GM21447 (cell line): ENCODE results near the gene OTOP1.
"Not testable (repeated sequence)": the region's sequence is repeated elsewhere in the genome, so short reads cannot be mapped to it uniquely, and the experiment has no call there.

ENCODE experiments used
- ATAC-seq: cut with Tn5 transposase; IDR thresholded peaks from one replicate; pipeline ENCODE4 v1.9.1; 2021; ENCODE audit not compliant: unreplicated experiment

The OTOP1 gene

GRCh38 chr4:4226606-4227438, at the start of gene OTOP1:
TSS of gene OTOP1 (minus strand) at chr4:4226929. CDS start at chr4:4226864, 65 bp downstream.
- ATAC-seq: no peak

- ATAC-seq: no peak
Observed at GRCh38 chr4:4274226-4274625, 47.5 kb upstream of the OTOP1 start.

GRCh38 chr4:4271912-4272311, 45.2 kb upstream of the OTOP1 start:
- no peak for ATAC-seq

GRCh38 chr4:4270529-4270928, 43.8 kb upstream of the OTOP1 start:
- no peak for ATAC-seq

- no peak for ATAC-seq
Observed at GRCh38 chr4:4269856-4270255, 43.1 kb upstream of the OTOP1 start.

- ATAC-seq: no peak
Observed at GRCh38 chr4:4269331-4269731, 42.6 kb upstream of the OTOP1 start.

- no peak for ATAC-seq
Observed at GRCh38 chr4:4268776-4269175, 42.0 kb upstream of the OTOP1 start.

GRCh38 chr4:4267981-4268380, 41.3 kb upstream of the OTOP1 start:
- ATAC-seq: no peak

- peak; percentile 53 for ATAC-seq
Observed at GRCh38 chr4:4260185-4260751, 33.5 kb upstream of the OTOP1 start.

- ATAC-seq: no peak
Observed at GRCh38 chr4:4259484-4260100, 32.9 kb upstream of the OTOP1 start.

GRCh38 chr4:4257705-4258104, 31.0 kb upstream of the OTOP1 start:
- not testable (repeated sequence) for ATAC-seq

- no peak for ATAC-seq
Observed at GRCh38 chr4:4256799-4257198, 30.1 kb upstream of the OTOP1 start.

GRCh38 chr4:4254666-4255065, 27.9 kb upstream of the OTOP1 start:
- ATAC-seq: no peak

GRCh38 chr4:4254199-4254598, 27.5 kb upstream of the OTOP1 start:
- ATAC-seq: no peak

GRCh38 chr4:4249866-4250265, 23.1 kb upstream of the OTOP1 start:
- no peak for ATAC-seq

GRCh38 chr4:4249342-4249741, 22.6 kb upstream of the OTOP1 start:
- not testable (repeated sequence) for ATAC-seq

- no peak for ATAC-seq
Observed at GRCh38 chr4:4248885-4249203, 22.1 kb upstream of the OTOP1 start.

GRCh38 chr4:4248029-4248884, 21.5 kb upstream of the OTOP1 start, which contains the start of gene TMEM128:
TSS of gene TMEM128 (minus strand) at chr4:4248223. CDS start at chr4:4248202, 21 bp downstream.
- ATAC-seq: peak; percentile 94

GRCh38 chr4:4247696-4248028, 20.9 kb upstream of the OTOP1 start:
- peak; percentile 12 for ATAC-seq

GRCh38 chr4:4245172-4245571, 18.4 kb upstream of the OTOP1 start:
- no peak for ATAC-seq

- ATAC-seq: not testable (repeated sequence)
Observed at GRCh38 chr4:4239551-4239950, 12.8 kb upstream of the OTOP1 start.
